Activated CD4-positive, alpha-beta T cell treated with anti-CD3 and anti-CD28 coated beads for 36 hours (primary cell): ENCODE data around the gene PAX7. TPM values are rescaled to one million over a fixed set of nuclear protein-coding genes. Genes with fewer than 3 reads are reported as not detected.

Source experiments
- ATAC-seq: fragments of 200-7000 bp; cut with Tn5 transposase; one replicate; pipeline ENCODE4 v1.10.0; 2021; ENCODE audit warnings: mild to moderate bottlenecking, moderate library complexity
- CTCF ChIA-PET: fragments of 350-600 bp; sonication (Branson Sonifier 250); formaldehyde crosslinking; loops from one replicate; lab custom pipeline; 2021; ENCODE audit warnings: antibody characterized with exemption; lab: Charles Lee
- POLR2A ChIA-PET: fragments of 350-600 bp; sonication (Branson Sonifier 250); formaldehyde crosslinking; loops from one replicate; lab custom pipeline; 2021; ENCODE audit warnings: antibody characterized with exemption, inconsistent platforms; lab: Charles Lee
- DNase-seq: peaks from one replicate; pipeline ENCODE4 v3.0.0-alpha.2; 2020
- H3K27ac Mint-ChIP-seq: one replicate; pipeline ENCODE4 v1.8.0; 2021; ENCODE audit warnings: mixed read lengths
- H3K27me3 Mint-ChIP-seq: one replicate; pipeline ENCODE4 v1.8.0; 2021; ENCODE audit warnings: mixed read lengths
- H3K36me3 Mint-ChIP-seq: one replicate; pipeline ENCODE4 v1.8.0; 2021; ENCODE audit warnings: low read depth, mixed read lengths
- H3K4me1 Mint-ChIP-seq: one replicate; pipeline ENCODE4 v1.8.0; 2021; ENCODE audit warnings: mixed read lengths
- H3K4me3 Mint-ChIP-seq: one replicate; pipeline ENCODE4 v1.8.0; 2021; ENCODE audit warnings: mild to moderate bottlenecking, moderate library complexity, mixed read lengths
- H3K9me3 Mint-ChIP-seq: one replicate; pipeline ENCODE4 v1.8.0; 2021; ENCODE audit warnings: low read depth, mixed read lengths
- intact Hi-C, 2 experiments: fragments of 100-400 bp; cut with DNase I in 1 of 2; cut with micrococcal nuclease in 1 of 2; formaldehyde crosslinking; loops; one replicate each; pipeline versions ENCODE4 v1.14.2 to v1.15.1; 2022 to 2024; cut with DNase I, micrococcal nuclease
- total RNA-seq, 2 experiments: library from RNA; stranded (reverse); gene quantifications; one replicate each; pipeline ENCODE4 v1.2.3, GENCODE V29; 2021

PAX7 gene
- total RNA-seq, 2 experiments from 2014 or later: not detected

DNA sequence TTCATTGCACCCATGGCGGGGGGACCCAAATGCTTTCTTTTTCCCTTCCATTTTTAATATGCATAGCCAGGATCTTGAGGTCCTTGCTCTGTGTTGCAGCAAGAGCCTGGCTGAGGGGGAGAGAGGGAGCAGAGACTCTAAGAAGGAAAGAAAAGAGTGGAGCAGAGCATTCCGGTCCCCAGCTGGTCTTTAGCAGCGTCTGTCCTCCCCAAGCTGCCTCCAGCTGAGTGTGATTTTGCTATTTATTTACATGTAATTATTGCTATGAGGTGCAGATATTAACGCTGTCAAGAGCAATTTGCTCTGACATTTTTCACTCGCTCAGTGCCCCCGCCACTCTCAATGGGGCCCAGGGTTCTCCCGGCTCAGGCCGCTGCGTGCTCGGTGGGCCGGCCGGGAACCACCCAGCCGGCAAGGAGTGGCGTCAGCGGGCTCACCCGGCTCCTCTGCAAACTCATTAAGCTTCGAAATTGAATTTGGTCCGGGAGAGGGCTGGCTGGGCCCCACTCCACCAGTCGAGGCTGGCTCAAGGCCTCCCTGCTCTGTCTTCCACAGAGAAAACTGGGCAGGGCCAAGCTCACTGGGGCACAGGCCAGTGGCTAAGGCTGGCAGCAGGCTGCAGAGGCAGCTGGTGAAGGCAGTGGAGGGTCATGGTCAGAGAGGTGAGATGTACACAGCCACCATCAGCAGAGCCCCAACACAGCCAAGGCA lies 93.2 kb downstream of the PAX7 start:
- CTCF ChIA-PET: interaction anchor here (0.6 to 1.0 kb wide), 2 partner anchors 43 to 126 kb away, joined by 3 read pairs; no protein-coding TSS in a partner anchor
- no peaks in the 10 kb centered on the region for H3K36me3 Mint-ChIP-seq
- no peak for DNase-seq
- ATAC-seq: no peak
- H3K27me3 Mint-ChIP-seq: peaks cover 55% of the 10 kb centered on the region
- POLR2A ChIA-PET: no interaction called here
- intact Hi-C loops: loop anchor here in 1 of 2 experiments (10.0 kb wide), 1 partner anchor 59 kb away; no protein-coding TSS in a partner anchor
- H3K9me3 Mint-ChIP-seq: no peaks in the 10 kb centered on the region
- H3K4me3 Mint-ChIP-seq: no peak overlapping the region
- no peaks in the 10 kb centered on the region for H3K4me1 Mint-ChIP-seq
- no peak overlapping the region for H3K27ac Mint-ChIP-seq

DNA sequence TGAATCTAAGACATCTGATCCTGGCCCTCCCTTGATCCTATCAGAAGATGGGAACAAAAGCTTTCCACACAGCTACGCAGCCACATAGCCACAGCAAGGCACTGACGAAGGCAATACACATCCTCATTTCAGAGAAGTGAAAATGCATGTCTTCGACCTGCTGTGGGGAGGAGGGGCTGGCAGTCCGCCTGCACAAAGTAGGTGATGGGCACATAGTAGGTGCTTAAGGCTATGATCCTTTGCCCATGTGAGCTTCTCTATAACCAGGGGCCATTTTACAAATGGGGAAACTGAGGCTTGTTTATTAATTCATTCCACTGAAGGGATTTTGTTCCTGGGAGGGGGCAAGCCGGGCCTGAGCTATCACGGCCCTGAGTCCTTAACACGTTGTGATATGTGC lies 94.2 kb downstream of the PAX7 start:
- H3K27ac Mint-ChIP-seq: no peak overlapping the region
- ATAC-seq (no peak), DNase-seq (no peak)
- H3K9me3 Mint-ChIP-seq: no peaks in the 10 kb centered on the region
- H3K4me1 Mint-ChIP-seq: no peaks in the 10 kb centered on the region
- ChIA-PET CTCF (interaction anchor here (0.6 kb wide), 1 partner anchor 127 kb away, joined by 3 read pairs; no protein-coding TSS in a partner anchor), POLR2A (no interaction called here)
- no peak overlapping the region for H3K4me3 Mint-ChIP-seq
- intact Hi-C loops: loop anchor here in 1 of 2 experiments (10.0 kb wide), 1 partner anchor 60 kb away; no protein-coding TSS in a partner anchor
- H3K36me3 Mint-ChIP-seq: no peaks in the 10 kb centered on the region
- H3K27me3 Mint-ChIP-seq: peaks cover 61% of the 10 kb centered on the region

DNA sequence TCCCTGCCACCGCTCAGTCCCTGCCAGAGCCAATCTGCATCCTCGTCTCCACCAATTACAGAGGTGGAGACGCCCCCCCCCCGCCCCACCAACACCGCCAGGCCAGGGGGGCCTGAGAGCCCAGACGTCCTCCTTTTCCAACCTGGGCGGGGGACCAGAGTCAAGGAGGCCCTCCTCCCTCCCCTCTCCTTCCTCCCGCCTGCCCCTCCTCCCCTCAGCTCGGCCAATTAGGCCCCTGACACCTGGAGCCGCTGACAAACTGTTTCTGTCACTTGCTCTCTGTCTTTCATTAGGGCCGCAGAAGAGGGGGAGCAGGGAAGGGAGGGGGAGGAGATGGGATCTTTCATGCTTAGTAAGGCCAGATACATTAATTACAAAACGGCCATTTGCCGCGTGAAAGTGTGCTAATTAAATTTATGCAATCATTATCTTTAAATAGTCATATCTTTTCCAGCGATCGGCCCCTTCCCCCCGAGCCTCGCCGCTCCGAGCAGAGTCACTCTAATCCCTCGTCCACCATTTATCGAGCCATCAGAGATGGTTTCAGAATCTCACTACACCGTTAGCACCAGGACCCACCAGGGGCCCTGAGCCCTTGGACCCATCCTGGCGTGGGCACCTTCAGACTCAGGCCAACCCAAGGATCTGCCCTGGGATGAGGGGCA lies 94.7 kb downstream of the PAX7 start:
- intact Hi-C loops: loop anchor here in 1 of 2 experiments (10.0 kb wide), 1 partner anchor 61 kb away; no protein-coding TSS in a partner anchor
- Mint-ChIP-seq H3K4me1 (no peaks in the 10 kb centered on the region), H3K27me3 (peaks cover 59% of the 10 kb centered on the region), H3K27ac (no peak overlapping the region), H3K4me3 (no peak overlapping the region), H3K36me3 (no peaks in the 10 kb centered on the region), H3K9me3 (no peaks in the 10 kb centered on the region)
- ATAC-seq (no peak), DNase-seq (no peak)
- CTCF ChIA-PET: no interaction called here
- POLR2A ChIA-PET: no interaction called here

DNA sequence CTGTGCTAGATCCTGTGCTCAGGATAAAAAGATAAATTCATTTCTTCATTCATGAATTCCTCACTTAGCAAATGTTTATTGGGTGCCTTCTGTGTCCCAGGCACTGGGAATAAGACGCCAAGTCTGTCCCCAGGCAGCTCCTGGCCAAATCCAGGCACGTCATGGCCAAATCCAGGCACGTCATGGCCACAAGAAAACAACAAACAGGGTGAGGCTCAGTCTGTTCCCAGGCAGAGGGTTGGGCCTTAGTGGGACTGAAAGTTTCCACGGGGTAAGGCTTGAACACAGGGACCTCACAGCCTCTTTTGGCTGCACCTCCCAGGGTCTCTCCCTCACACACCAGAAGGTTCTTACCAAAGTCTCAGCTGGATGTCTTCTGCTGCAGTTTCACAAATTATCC lies 95.7 kb downstream of the PAX7 start:
- DNase-seq (no peak), ATAC-seq (no peak)
- no peaks in the 10 kb centered on the region for H3K36me3 Mint-ChIP-seq
- no peak overlapping the region for H3K4me3 Mint-ChIP-seq
- H3K27ac Mint-ChIP-seq: no peak overlapping the region
- POLR2A ChIA-PET: no interaction called here
- CTCF ChIA-PET: no interaction called here
- peaks cover 55% of the 10 kb centered on the region for H3K27me3 Mint-ChIP-seq
- intact Hi-C loops: loop anchor here in 1 of 2 experiments (10.0 kb wide), 1 partner anchor 62 kb away; no protein-coding TSS in a partner anchor
- no peaks in the 10 kb centered on the region for H3K4me1 Mint-ChIP-seq
- H3K9me3 Mint-ChIP-seq: no peaks in the 10 kb centered on the region

DNA sequence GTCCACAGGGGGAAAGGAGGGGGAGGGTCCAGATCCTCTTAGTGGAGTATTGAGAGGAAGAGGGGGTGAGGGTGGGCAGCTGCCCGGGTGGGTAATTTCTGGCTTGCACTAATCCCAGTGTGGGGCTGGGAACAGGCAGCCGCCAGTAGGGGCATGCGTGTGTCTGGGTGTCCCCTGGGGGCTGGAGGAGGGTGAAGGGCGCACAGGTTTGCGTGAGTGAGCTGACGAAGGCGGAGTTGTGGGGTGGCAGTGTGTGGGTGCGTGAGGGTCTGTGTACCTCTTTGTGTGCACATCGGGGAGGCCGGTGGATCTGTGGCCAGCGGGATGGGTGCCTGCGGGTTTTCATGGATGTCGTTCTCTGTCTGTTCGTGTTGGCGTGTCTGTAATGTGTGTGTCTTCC lies 97.3 kb downstream of the PAX7 start:
- H3K4me3 Mint-ChIP-seq: no peak overlapping the region
- ATAC-seq: no peak
- H3K4me1 Mint-ChIP-seq: no peaks in the 10 kb centered on the region
- H3K36me3 Mint-ChIP-seq: no peaks in the 10 kb centered on the region
- peaks cover 55% of the 10 kb centered on the region for H3K27me3 Mint-ChIP-seq
- no peak for DNase-seq
- ChIA-PET CTCF (no interaction called here), POLR2A (no interaction called here)
- intact Hi-C loops: loop anchor here in 1 of 2 experiments (10.0 kb wide), 1 partner anchor 63 kb away; no protein-coding TSS in a partner anchor
- no peaks in the 10 kb centered on the region for H3K9me3 Mint-ChIP-seq
- no peak overlapping the region for H3K27ac Mint-ChIP-seq

DNA sequence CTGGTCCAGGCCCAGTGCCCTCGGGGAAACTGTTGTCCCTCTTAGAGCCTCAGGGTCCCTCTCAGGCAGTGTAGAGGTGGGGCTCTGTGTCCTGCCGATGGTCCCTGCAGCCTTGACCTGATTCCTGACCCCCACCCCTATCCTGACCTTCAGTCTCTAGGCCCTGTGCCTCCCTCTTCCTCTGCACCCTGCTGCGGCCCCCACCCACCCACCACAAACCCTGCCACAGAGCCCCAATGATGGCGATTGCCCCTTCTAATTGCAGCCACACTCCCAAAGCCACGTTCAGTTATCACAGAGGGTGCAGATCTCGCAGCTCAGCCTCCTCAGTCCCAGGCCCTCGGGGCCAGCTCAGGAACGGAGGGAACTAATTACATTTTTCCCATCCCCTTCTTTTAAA lies 99.7 kb downstream of the PAX7 start:
- ChIA-PET POLR2A (no interaction called here), CTCF (no interaction called here)
- intact Hi-C loops: no loop called here
- H3K9me3 Mint-ChIP-seq: no peaks in the 10 kb centered on the region
- H3K27me3 Mint-ChIP-seq: peaks cover 54% of the 10 kb centered on the region
- H3K4me1 Mint-ChIP-seq: no peaks in the 10 kb centered on the region
- DNase-seq: no peak
- no peak for ATAC-seq
- no peak overlapping the region for H3K27ac Mint-ChIP-seq
- no peak overlapping the region for H3K4me3 Mint-ChIP-seq
- no peaks in the 10 kb centered on the region for H3K36me3 Mint-ChIP-seq

- no peak overlapping the region for H3K4me3 Mint-ChIP-seq
- no peaks in the 10 kb centered on the region for H3K36me3 Mint-ChIP-seq
- peaks cover 47% of the 10 kb centered on the region for H3K27me3 Mint-ChIP-seq
- ChIA-PET POLR2A (no interaction called here), CTCF (interaction anchor here (0.6 to 0.9 kb wide), 2 partner anchors 13 to 122 kb away, joined by 4 read pairs; no protein-coding TSS in a partner anchor)
- H3K9me3 Mint-ChIP-seq: no peaks in the 10 kb centered on the region
- H3K4me1 Mint-ChIP-seq: no peaks in the 10 kb centered on the region
- intact Hi-C loops: no loop called here
- no peak for DNase-seq
- no peak for ATAC-seq
- H3K27ac Mint-ChIP-seq: no peak overlapping the region
Observed at GRCh38 chr1:18731148-18731547, 100.5 kb downstream of the PAX7 start.

GRCh38 chr1:18731591-18732235 lies 101.1 kb downstream of the PAX7 start:
- POLR2A ChIA-PET: no interaction called here

GRCh38 chr1:18732686-18733085 lies 102.0 kb downstream of the PAX7 start:
- ChIA-PET CTCF (interaction anchor here (0.6 to 1.3 kb wide), 2 partner anchors 135 to 1442 kb away, joined by 3 to 5 read pairs; no protein-coding TSS in a partner anchor), POLR2A (no interaction called here)
- no peak overlapping the region for H3K27ac Mint-ChIP-seq
- ATAC-seq (no peak), DNase-seq (no peak)
- intact Hi-C loops: no loop called here
- H3K4me1 Mint-ChIP-seq: no peaks in the 10 kb centered on the region
- peaks cover 35% of the 10 kb centered on the region for H3K27me3 Mint-ChIP-seq
- no peaks in the 10 kb centered on the region for H3K36me3 Mint-ChIP-seq
- H3K9me3 Mint-ChIP-seq: no peaks in the 10 kb centered on the region
- H3K4me3 Mint-ChIP-seq: no peak overlapping the region

More at GRCh38 chr1:18731591-18732235, 101.1 kb downstream of the PAX7 start:
- Mint-ChIP-seq H3K4me1 (no peaks in the 10 kb centered on the region), H3K4me3 (no peak overlapping the region), H3K27me3 (peaks cover 44% of the 10 kb centered on the region), H3K27ac (no peak overlapping the region), H3K36me3 (no peaks in the 10 kb centered on the region), H3K9me3 (no peaks in the 10 kb centered on the region)
- DNase-seq (no peak), ATAC-seq (no peak)
- CTCF ChIA-PET: interaction anchor here (0.8 to 1.3 kb wide), 3 partner anchors 13 to 134 kb away, joined by 3 to 5 read pairs (median 4); no protein-coding TSS in a partner anchor
- intact Hi-C loops: no loop called here

GRCh38 chr1:18734001-18734400 lies 103.4 kb downstream of the PAX7 start:
- intact Hi-C loops: no loop called here
- Mint-ChIP-seq H3K4me1 (no peaks in the 10 kb centered on the region), H3K27me3 (peaks cover 32% of the 10 kb centered on the region), H3K4me3 (no peak overlapping the region), H3K9me3 (no peaks in the 10 kb centered on the region), H3K36me3 (no peaks in the 10 kb centered on the region), H3K27ac (no peak overlapping the region)
- DNase-seq (no peak), ATAC-seq (no peak)
- ChIA-PET CTCF (no interaction called here), POLR2A (no interaction called here)

DNA sequence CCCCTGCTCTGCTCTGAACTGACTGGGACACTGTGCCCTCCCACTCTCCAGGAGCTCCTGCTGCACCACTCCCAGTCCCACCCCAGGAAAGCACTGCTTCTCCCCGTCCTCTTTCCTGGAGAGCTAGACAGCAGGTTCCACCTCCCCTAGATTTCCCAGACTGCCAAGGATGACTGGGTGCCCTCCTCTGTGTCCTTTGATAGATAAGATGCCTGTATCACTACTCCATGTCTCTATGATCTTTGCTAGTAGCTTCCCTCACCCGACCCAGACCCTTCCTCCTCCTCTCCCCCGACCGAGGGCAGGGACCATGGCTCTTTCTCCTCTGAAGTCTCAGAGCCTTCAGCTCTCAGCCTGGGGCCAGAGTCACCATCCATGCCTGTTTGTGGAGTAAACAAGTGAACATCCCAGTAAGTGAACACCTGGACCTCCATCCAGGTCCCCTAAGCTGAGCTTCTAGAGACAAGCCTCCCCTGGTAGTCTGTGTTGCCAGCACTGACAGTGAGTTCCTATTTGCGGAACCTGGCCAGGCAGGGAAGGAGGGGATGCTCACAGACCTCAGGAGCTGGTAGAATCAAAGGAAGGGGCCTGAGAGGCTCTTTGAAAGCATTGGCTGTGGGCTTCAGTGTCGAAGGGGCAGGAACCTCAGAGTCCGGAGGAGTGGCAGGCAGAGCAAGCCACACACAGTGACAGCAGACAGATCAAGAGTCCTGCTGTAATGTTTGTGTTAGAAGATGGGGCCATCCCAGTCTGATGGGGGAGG lies 104.0 kb downstream of the PAX7 start:
- CTCF ChIA-PET: no interaction called here
- Mint-ChIP-seq H3K4me1 (no peaks in the 10 kb centered on the region), H3K27me3 (peaks cover 26% of the 10 kb centered on the region), H3K9me3 (no peaks in the 10 kb centered on the region), H3K36me3 (no peaks in the 10 kb centered on the region), H3K27ac (no peak overlapping the region), H3K4me3 (no peak overlapping the region)
- intact Hi-C loops: no loop called here
- ATAC-seq (no peak), DNase-seq (no peak)
- POLR2A ChIA-PET: no interaction called here
